ENCODE results near the gene BCAP29. TPM values are rescaled to one million over a fixed set of nuclear protein-coding genes. Genes with fewer than 3 reads are reported as not detected.
"Not testable (repeated sequence)": the region's sequence is repeated elsewhere in the genome, so short reads cannot be mapped to it uniquely, and the experiment has no call there.

The BCAP29 gene, protein sequence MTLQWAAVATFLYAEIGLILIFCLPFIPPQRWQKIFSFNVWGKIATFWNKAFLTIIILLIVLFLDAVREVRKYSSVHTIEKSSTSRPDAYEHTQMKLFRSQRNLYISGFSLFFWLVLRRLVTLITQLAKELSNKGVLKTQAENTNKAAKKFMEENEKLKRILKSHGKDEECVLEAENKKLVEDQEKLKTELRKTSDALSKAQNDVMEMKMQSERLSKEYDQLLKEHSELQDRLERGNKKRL
- total RNA-seq (2021; fragmentation: NEBNext Ultra II Directional; extraction: Animal tissue kit (Norgen Biotek cat#: 25700)): 10 to 100 TPM; 70.7 to 92.2 (median 89.0) TPM
- long read RNA-seq, full-length matches to known transcripts: 75 of 121 reads
- long read RNA-seq, partial matches to known transcripts: 24 of 121 reads
- long read RNA-seq, other reads (novel, unspliced or antisense): 22 of 121 reads

DNA sequence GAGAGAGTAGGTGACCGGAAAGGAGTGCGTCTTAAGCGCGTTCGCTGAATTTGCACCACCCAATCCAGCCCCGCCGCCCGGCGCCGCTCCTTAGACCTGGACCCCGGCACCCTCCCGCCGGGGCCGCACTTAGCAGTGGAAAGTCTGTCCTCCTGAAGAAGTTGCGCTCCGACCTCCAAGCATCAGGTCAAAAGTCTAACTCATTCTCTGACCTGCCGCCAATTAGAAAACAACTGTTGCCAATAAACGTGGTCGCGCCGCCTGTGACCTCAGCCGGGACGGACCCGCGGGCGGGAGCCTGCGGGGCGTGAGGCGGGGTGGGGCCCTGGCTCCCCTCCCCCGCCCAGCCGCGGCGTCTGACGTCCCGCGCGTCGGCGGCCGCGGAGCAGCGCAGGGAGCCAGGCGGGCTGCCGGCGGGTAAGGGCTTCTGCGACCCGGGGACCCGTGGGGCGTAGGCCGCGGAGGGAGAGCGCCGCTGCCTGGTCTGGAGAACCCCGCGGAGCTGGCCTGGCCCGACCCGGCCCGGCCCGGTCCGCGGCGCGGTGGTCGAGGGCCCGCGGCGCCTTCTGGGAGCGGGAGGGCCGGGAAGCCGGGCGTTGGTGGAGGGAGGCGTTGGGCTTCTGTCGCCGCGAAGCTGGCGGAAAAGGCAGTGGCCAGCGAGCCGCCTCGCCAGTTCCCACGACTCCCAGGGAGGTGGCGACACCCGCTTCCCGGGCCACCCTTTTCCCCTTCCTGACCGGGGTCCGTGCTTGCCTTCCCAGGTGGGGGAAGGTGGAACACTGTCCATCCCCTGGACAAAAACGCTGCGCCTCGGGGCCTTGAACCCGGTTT, at the start of gene BCAP29:
Gene BCAP29, plus strand, starts transcription at position 362 of the 831 bp plus-strand sequence. CDS start 527 bp downstream, outside the sequence.
- Mint-ChIP-seq H3K27me3 (ENCODE audit: insufficient read depth) (peaks cover 2% of the 10 kb centered on the region; the same call in 1 of the 2 replicates), H3K9me3 (no peaks in the 10 kb centered on the region), H3K4me3 (peak within 1 kb of the TSS; percentile 90), H3K36me3 (ENCODE audit: low read depth) (peaks cover 14% of the 10 kb centered on the region), H3K27ac (peak within 1 kb of the TSS; percentile 95), H3K4me1 (ENCODE audit: low read depth) (peaks cover 30% of the 10 kb centered on the region)
- peak; percentile 54; the same call in 1 of the 2 replicates for TF ChIP-seq CTCF (IDR thresholded peaks at IDR 0.05)
- DNase-seq: peak; percentile 48

- no peak for DNase-seq
- no peaks in the 10 kb centered on the region for H3K27me3 Mint-ChIP-seq (ENCODE audit: insufficient read depth)
- peaks cover 18% of the 10 kb centered on the region for H3K4me1 Mint-ChIP-seq (ENCODE audit: low read depth)
- peaks cover 10% of the 10 kb centered on the region; the same call in 1 of the 2 replicates for H3K9me3 Mint-ChIP-seq
- H3K4me3 Mint-ChIP-seq: no peak overlapping the region
- TF ChIP-seq CTCF (IDR thresholded peaks at IDR 0.05): no peak
- H3K36me3 Mint-ChIP-seq (ENCODE audit: low read depth): peaks cover 31% of the 10 kb centered on the region
- no peak overlapping the region for H3K27ac Mint-ChIP-seq
Observed at GRCh38 chr7:107530751-107531150, 49.3 kb upstream of the BCAP29 start.

DNA sequence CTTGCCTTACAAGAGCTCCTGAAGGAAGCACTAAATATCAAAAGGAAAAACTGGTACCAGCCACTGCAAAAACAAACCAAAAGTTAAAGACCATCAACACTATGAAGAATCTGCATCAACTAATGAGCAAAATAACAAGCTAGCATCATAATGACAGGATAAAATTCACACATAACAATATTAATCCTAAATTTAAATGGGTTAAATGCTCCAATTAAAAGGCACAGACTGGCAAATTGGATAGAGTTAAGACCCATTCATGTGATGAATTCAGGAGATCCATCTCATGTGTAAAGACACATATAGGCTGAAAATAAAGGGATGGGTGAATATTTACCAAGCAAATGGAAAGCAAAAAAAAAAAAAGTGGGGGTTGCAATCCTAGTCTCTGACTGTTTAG, 45.9 kb upstream of the BCAP29 start:
- H3K27ac Mint-ChIP-seq: no peak overlapping the region
- H3K9me3 Mint-ChIP-seq: peaks cover 10% of the 10 kb centered on the region; the same call in 1 of the 2 replicates
- no peak for DNase-seq
- H3K36me3 Mint-ChIP-seq (ENCODE audit: low read depth): peaks cover 44% of the 10 kb centered on the region
- H3K4me1 Mint-ChIP-seq (ENCODE audit: low read depth): 0 out of 2 replicates have a peak, but pooled peaks cover under 1% of the 10 kb centered on the region
- no peak for TF ChIP-seq CTCF (IDR thresholded peaks at IDR 0.05)
- H3K4me3 Mint-ChIP-seq: no peak overlapping the region
- H3K27me3 Mint-ChIP-seq (ENCODE audit: insufficient read depth): no peaks in the 10 kb centered on the region

DNA sequence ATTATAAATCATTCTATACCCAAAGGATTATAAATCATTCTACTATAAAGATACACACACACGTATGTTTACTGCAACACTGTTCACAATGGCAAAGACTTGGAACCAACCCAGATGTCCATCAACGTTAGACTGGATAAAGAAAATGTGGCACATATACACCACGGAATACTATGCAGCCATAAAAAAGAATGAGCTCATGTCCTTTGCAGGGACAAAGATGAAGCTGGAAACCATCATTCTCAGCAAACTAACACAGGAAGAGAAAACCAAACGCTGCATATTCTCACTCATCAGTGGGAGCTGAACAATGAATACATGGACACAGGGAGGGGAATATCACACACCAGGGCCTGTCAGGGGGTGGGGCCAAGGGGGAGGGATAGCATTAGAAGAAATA, 42.8 kb upstream of the BCAP29 start:
- not testable (repeated sequence) for DNase-seq; H3K4me1 Mint-ChIP-seq (ENCODE audit: low read depth); H3K27me3 Mint-ChIP-seq (ENCODE audit: insufficient read depth)

GRCh38 chr7:107538001-107538400, 42.0 kb upstream of the BCAP29 start:
- Mint-ChIP-seq H3K4me3 (no peak overlapping the region), H3K4me1 (ENCODE audit: low read depth) (no peaks in the 10 kb centered on the region), H3K36me3 (ENCODE audit: low read depth) (peaks cover 46% of the 10 kb centered on the region), H3K27me3 (ENCODE audit: insufficient read depth) (no peaks in the 10 kb centered on the region; the same call in 1 of the 2 replicates), H3K9me3 (peaks cover 10% of the 10 kb centered on the region; the same call in 1 of the 2 replicates), H3K27ac (no peak overlapping the region)
- DNase-seq: no peak
- TF ChIP-seq CTCF (IDR thresholded peaks at IDR 0.05): no peak

More for the DNA sequence above, 42.8 kb upstream of the BCAP29 start:
- peaks cover 10% of the 10 kb centered on the region; the same call in 1 of the 2 replicates for H3K9me3 Mint-ChIP-seq
- peaks cover 46% of the 10 kb centered on the region for H3K36me3 Mint-ChIP-seq (ENCODE audit: low read depth)
- H3K4me3 Mint-ChIP-seq, H3K27ac Mint-ChIP-seq: not testable (repeated sequence)
